ENCODE measurements around the gene ANGEL2.

GRCh38 chr1:212945463-212946160, 70.1 kb downstream of the ANGEL2 start:
- TF ChIP-seq CTCF (IDR thresholded peaks at IDR 0.05) (no peak), POLR2A (IDR thresholded peaks at IDR 0.05) (no peak)
